H9 (cell line): ENCODE measurements around the gene PHF12. TPM values are rescaled to one million over a fixed set of nuclear protein-coding genes. Genes with fewer than 3 reads are reported as not detected.
A peak's percentile ranks its signal among the peaks of the same experiment; 100 is the strongest.
"Not testable (repeated sequence)": the region's sequence is repeated elsewhere in the genome, so short reads cannot be mapped to it uniquely, and the experiment has no call there.

ENCODE experiments used
- DNase-seq: peaks from one replicate; pipeline ENCODE4 v3.0.0-alpha.2; 2017
- H2AFZ ChIP-seq: one replicate; pipeline ENCODE4 v1.6.1; 2013; ENCODE audit warnings: mild to moderate bottlenecking, low read length, control low read depth, moderate library complexity
- H2AK5ac ChIP-seq: 2 replicates; pipeline ENCODE4 v1.6.1; 2013; ENCODE audit warnings: low read length, control low read depth, mixed read lengths; ENCODE audit not compliant: insufficient read length
- H2BK120ac ChIP-seq: one replicate; pipeline ENCODE4 v1.6.1; 2013; ENCODE audit warnings: low read depth, mild to moderate bottlenecking, low read length, control low read depth, inconsistent platforms; ENCODE audit not compliant: poor library complexity, severe bottlenecking
- H2BK12ac ChIP-seq: 2 replicates; pipeline ENCODE4 v1.6.1; 2013; ENCODE audit warnings: low read length, control low read depth, mixed read lengths, low read depth; ENCODE audit not compliant: insufficient read length
- H2BK15ac ChIP-seq: 2 replicates; pipeline ENCODE4 v1.6.1; 2013; ENCODE audit warnings: low read depth, low read length, control low read depth
- H2BK20ac ChIP-seq: one replicate; pipeline ENCODE4 v1.6.1; 2013; ENCODE audit warnings: low read depth, mild to moderate bottlenecking, low read length, control low read depth, inconsistent platforms; ENCODE audit not compliant: poor library complexity, severe bottlenecking
- H2BK5ac ChIP-seq: 2 replicates; pipeline ENCODE4 v1.6.1; 2013; ENCODE audit warnings: low read length, control low read depth, mixed read lengths; ENCODE audit not compliant: insufficient read length
- H3K14ac ChIP-seq: 2 replicates; pipeline ENCODE4 v1.6.1; 2013; ENCODE audit warnings: low read length, control low read depth; ENCODE audit not compliant: insufficient read depth
- H3K18ac ChIP-seq: 2 replicates; pipeline ENCODE4 v1.6.1; 2013; ENCODE audit warnings: low read depth, mild to moderate bottlenecking, mixed read lengths, low read length, control low read depth; ENCODE audit not compliant: insufficient read length
- H3K23ac ChIP-seq: 2 replicates; pipeline ENCODE4 v1.6.1; 2013; ENCODE audit warnings: low read length, control low read depth, mixed read lengths, low read depth; ENCODE audit not compliant: insufficient read length
- H3K23me2 ChIP-seq: 2 replicates; pipeline ENCODE4 v1.6.1; 2013; ENCODE audit warnings: low read depth, mild to moderate bottlenecking, mixed read lengths, low read length, control low read depth; ENCODE audit not compliant: insufficient read length, poor library complexity, severe bottlenecking
- H3K27ac ChIP-seq: 2 replicates; pipeline ENCODE4 v1.5.1; 2013; ENCODE audit warnings: low read length, control low read depth, mixed read lengths, low read depth; ENCODE audit not compliant: insufficient read length
- H3K27me3 ChIP-seq: 2 replicates; pipeline ENCODE4 v1.6.1; 2013; ENCODE audit warnings: low read length, control low read depth, inconsistent platforms; ENCODE audit not compliant: insufficient read depth
- H3K4ac ChIP-seq: 2 replicates; pipeline ENCODE4 v1.6.1; 2013; ENCODE audit warnings: low read depth, mild to moderate bottlenecking, control low read depth, inconsistent platforms, low read length, moderate library complexity
- H3K4me1 ChIP-seq: 2 replicates; pipeline ENCODE4 v1.6.1; 2013; ENCODE audit warnings: low read length, control low read depth, inconsistent platforms; ENCODE audit not compliant: insufficient read depth
- H3K4me2 ChIP-seq: 2 replicates; pipeline ENCODE4 v1.6.1; 2013; ENCODE audit warnings: low read length, control low read depth, mixed read lengths; ENCODE audit not compliant: insufficient read length, insufficient read depth
- H3K56ac ChIP-seq: 2 replicates; pipeline ENCODE4 v1.6.1; 2013; ENCODE audit warnings: low read depth, mild to moderate bottlenecking, mixed read lengths, low read length, control low read depth; ENCODE audit not compliant: insufficient read length
- H3K79me1 ChIP-seq: 2 replicates; pipeline ENCODE4 v1.6.1; 2013; ENCODE audit warnings: low read depth, mild to moderate bottlenecking, moderate library complexity, low read length, control low read depth, inconsistent platforms; ENCODE audit not compliant: insufficient read depth, poor library complexity, severe bottlenecking
- H3K79me2 ChIP-seq: 2 replicates; pipeline ENCODE4 v1.6.1; 2013; ENCODE audit warnings: low read length, control low read depth, inconsistent platforms; ENCODE audit not compliant: insufficient read depth
- H3K9ac ChIP-seq: 2 replicates; pipeline ENCODE4 v1.6.1; 2013; ENCODE audit warnings: low read length, control low read depth, mixed read lengths; ENCODE audit not compliant: insufficient read length; ENCODE audit errors: extremely low read depth
- H3K9me3 ChIP-seq: one replicate; pipeline ENCODE4 v1.6.1; 2013; ENCODE audit warnings: low read depth, low read length, inconsistent platforms; ENCODE audit not compliant: control insufficient read depth
- H3T11ph ChIP-seq: one replicate; pipeline ENCODE4 v1.6.1; 2013; ENCODE audit warnings: mild to moderate bottlenecking, low read length, control low read depth, inconsistent platforms
- H4K20me1 ChIP-seq: one replicate; pipeline ENCODE4 v1.6.1; 2013; ENCODE audit not compliant: control insufficient read depth, insufficient read length, insufficient read depth
- H4K5ac ChIP-seq: 2 replicates; pipeline ENCODE4 v1.6.1; 2013; ENCODE audit warnings: low read depth, mild to moderate bottlenecking, mixed read lengths, low read length, control low read depth; ENCODE audit not compliant: insufficient read length
- H4K8ac ChIP-seq: replicated peaks from 2 replicates; pipeline ENCODE4 v1.6.1; 2013; ENCODE audit warnings: low read length, control low read depth, mixed read lengths, low read depth; ENCODE audit not compliant: insufficient read length
- H4K91ac ChIP-seq: 2 replicates; pipeline ENCODE4 v1.6.1; 2013; ENCODE audit warnings: low read depth, mild to moderate bottlenecking, moderate library complexity, mixed read lengths, low read length, control low read depth; ENCODE audit not compliant: insufficient read length
- H3K27ac Mint-ChIP-seq, 3 experiments: 2 replicates in 2 of 3; 3 replicates in 1 of 3; pipeline ENCODE4 v1.8.0; 2020 to 2021; ENCODE audit warnings: mixed read lengths in 3 of 3, mild to moderate bottlenecking in 1 of 3, moderate library complexity in 1 of 3
- H3K27me3 Mint-ChIP-seq: 2 replicates; pipeline ENCODE4 v1.8.0; 2021; ENCODE audit warnings: low read depth, mild to moderate bottlenecking, moderate library complexity, mixed read lengths
- H3K36me3 Mint-ChIP-seq, 3 experiments: 2 replicates in 2 of 3; 3 replicates in 1 of 3; pipeline ENCODE4 v1.8.0; 2020 to 2021; ENCODE audit warnings: low read depth in 3 of 3, mixed read lengths in 3 of 3; ENCODE audit not compliant: insufficient read depth in 1 of 3
- H3K4me1 Mint-ChIP-seq, 2 experiments: 2 replicates each; pipeline ENCODE4 v1.8.0; 2020; ENCODE audit warnings: mixed read lengths in 2 of 2
- H3K4me3 Mint-ChIP-seq, 2 experiments: 2 replicates in 1 of 2; 3 replicates in 1 of 2; pipeline ENCODE4 v1.8.0; 2020 to 2021; ENCODE audit warnings: mild to moderate bottlenecking in 2 of 2, mixed read lengths in 2 of 2, moderate library complexity in 1 of 2
- H3K9me3 Mint-ChIP-seq, 2 experiments: 2 replicates in 1 of 2; 3 replicates in 1 of 2; pipeline ENCODE4 v1.8.0; 2020; ENCODE audit warnings: mild to moderate bottlenecking in 2 of 2, mixed read lengths in 2 of 2, moderate library complexity in 1 of 2
- WGBS: extraction: QIAGEN DNeasy Blood & Tissue Kit; methylation state at CpG from one replicate; pipeline ENCODE4 v1.1.7; 2013; ENCODE audit warnings: missing lambda C conversion rate, low lambda C conversion rate, mixed read lengths; ENCODE audit not compliant: insufficient read length; ENCODE audit errors: extremely low coverage; 5-methylcytosine and 5-hydroxymethylcytosine counted together
- total RNA-seq: library from RNA; stranded (reverse); gene quantifications from 2 replicates; pipeline ENCODE4 v1.2.1, GENCODE V29; 2021
- TF ChIP-seq, protein P1 (sequence below): fragments of 200-600 bp; sonication (generic); conservative IDR thresholded peaks from 3 replicates; pipeline ENCODE4 v1.8.0; 2021; ENCODE audit warnings: antibody characterized with exemption, mild to moderate bottlenecking

PHF12 gene
- total RNA-seq, 1 experiment from 2014 or later, result 62.1 TPM

DNA sequence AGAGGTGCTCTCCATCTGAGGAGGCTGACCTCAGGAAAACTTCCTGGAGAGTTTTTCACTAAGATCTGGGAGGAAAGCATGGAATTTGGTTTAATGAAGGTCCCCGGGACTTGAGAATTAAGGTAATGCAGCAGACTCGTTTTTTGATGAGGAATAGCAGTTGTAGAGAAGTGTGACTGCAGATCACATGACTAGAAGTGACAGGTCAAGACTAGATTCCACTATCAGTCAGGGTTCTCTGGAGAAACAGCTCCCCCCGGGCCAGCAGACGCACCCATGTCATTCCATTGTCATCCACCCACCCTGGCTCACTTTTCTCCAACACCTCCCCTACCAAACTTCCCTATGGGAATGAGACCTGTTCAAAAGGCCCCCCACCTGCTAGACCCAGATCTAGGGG lies 46.5 kb downstream of the PHF12 start:
- no peak overlapping the region for H3T11ph ChIP-seq

DNA sequence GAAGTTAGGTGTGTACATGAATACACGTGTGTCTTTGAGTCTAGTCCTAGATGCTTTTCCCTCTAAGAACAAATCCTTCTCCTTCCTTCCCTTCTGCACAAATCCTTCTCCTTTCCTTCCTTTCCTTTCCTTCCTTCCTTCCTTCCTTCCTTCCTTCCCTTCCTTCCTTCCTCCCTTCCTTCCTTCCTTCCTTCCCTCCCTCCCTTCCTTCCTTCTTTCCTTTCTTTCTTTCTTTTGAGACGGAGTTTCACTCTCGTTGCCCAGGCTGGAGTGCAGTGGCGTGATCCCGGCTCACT lies 47.8 kb downstream of the PHF12 start:
- not testable (repeated sequence) for H2BK20ac ChIP-seq, H3K27me3 Mint-ChIP-seq, H3K56ac ChIP-seq, H3K27ac ChIP-seq, H3K18ac ChIP-seq, H4K20me1 ChIP-seq, H2AK5ac ChIP-seq, H3K14ac ChIP-seq, DNase-seq, H2BK5ac ChIP-seq, H3K4ac ChIP-seq, H4K8ac ChIP-seq, H2BK15ac ChIP-seq, H3K4me1 ChIP-seq, H2BK12ac ChIP-seq, H3T11ph ChIP-seq, H3K79me2 ChIP-seq, H2BK120ac ChIP-seq, H2AFZ ChIP-seq, H3K27me3 ChIP-seq, H3K4me2 ChIP-seq, H3K23ac ChIP-seq, H3K9me3 ChIP-seq, H3K9me3 Mint-ChIP-seq, H4K91ac ChIP-seq, H4K5ac ChIP-seq, H3K9ac ChIP-seq, H3K23me2 ChIP-seq, H3K79me1 ChIP-seq
- WGBS, result no CpG with 5 or more reads among the region's 5 CpGs
- Mint-ChIP-seq H3K27ac (peak overlapping the region in 1 of 3 experiments; percentile 42; a peak in 2 of 7 replicates), H3K4me1 (peaks cover 19 to 34% of the 10 kb centered on the region in 2 experiments), H3K4me3 (peak overlapping the region; percentile 52 to 80), H3K36me3 (peaks cover 34 to 60% (median 41%) of the 10 kb centered on the region in 3 experiments)

More for the DNA sequence above, 46.5 kb downstream of the PHF12 start:
- H2BK20ac ChIP-seq, result no peak overlapping the region
- Mint-ChIP-seq H3K4me1 (peaks cover 29 to 44% of the 10 kb centered on the region in 2 experiments), H3K27me3 (peaks cover 3% of the 10 kb centered on the region), H3K4me3 (no peak overlapping the region), H3K36me3 (peaks cover 34 to 64% (median 40%) of the 10 kb centered on the region in 3 experiments), H3K27ac (peak overlapping the region in 1 of 3 experiments; percentile 69; a peak in 3 of 7 replicates), H3K9me3 (peaks cover 0 to 3% of the 10 kb centered on the region in 2 experiments; a peak in 2 of 5 replicates)
- H3K4me1 ChIP-seq, result peaks cover 1% of the 10 kb centered on the region; the same call in 1 of the 2 replicates
- no peak overlapping the region for H2BK5ac ChIP-seq
- H4K91ac ChIP-seq, result no peak overlapping the region
- no peak for DNase-seq
- H3K4ac ChIP-seq, result no peak overlapping the region
- H3K4me2 ChIP-seq, result no peak overlapping the region
- no peaks in the 10 kb centered on the region for H3K79me2 ChIP-seq
- no peak overlapping the region for H3K27ac ChIP-seq
- no peaks in the 10 kb centered on the region for H3K27me3 ChIP-seq
- H4K20me1 ChIP-seq, result no peaks in the 10 kb centered on the region
- no peaks in the 10 kb centered on the region for H3K9me3 ChIP-seq
- no peak overlapping the region for H3K56ac ChIP-seq
- H4K5ac ChIP-seq, result no peak overlapping the region
- no peak overlapping the region for H3K9ac ChIP-seq
- H2BK12ac ChIP-seq, result no peak overlapping the region
- H4K8ac ChIP-seq, result no peak overlapping the region
- H3K79me1 ChIP-seq, result no peaks in the 10 kb centered on the region
- TF ChIP-seq, protein P1, sequence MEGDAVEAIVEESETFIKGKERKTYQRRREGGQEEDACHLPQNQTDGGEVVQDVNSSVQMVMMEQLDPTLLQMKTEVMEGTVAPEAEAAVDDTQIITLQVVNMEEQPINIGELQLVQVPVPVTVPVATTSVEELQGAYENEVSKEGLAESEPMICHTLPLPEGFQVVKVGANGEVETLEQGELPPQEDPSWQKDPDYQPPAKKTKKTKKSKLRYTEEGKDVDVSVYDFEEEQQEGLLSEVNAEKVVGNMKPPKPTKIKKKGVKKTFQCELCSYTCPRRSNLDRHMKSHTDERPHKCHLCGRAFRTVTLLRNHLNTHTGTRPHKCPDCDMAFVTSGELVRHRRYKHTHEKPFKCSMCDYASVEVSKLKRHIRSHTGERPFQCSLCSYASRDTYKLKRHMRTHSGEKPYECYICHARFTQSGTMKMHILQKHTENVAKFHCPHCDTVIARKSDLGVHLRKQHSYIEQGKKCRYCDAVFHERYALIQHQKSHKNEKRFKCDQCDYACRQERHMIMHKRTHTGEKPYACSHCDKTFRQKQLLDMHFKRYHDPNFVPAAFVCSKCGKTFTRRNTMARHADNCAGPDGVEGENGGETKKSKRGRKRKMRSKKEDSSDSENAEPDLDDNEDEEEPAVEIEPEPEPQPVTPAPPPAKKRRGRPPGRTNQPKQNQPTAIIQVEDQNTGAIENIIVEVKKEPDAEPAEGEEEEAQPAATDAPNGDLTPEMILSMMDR, result no peak
- H3K14ac ChIP-seq, result no peak overlapping the region
- no peak overlapping the region for H2AFZ ChIP-seq
- no peak overlapping the region for H2BK120ac ChIP-seq
- WGBS, result no CpG with 5 or more reads among the region's 4 CpGs
- H2BK15ac ChIP-seq, result no peak overlapping the region
- no peaks in the 10 kb centered on the region for H3K23me2 ChIP-seq
- H2AK5ac ChIP-seq, result no peak overlapping the region
- H3K18ac ChIP-seq, result no peak overlapping the region
- no peak overlapping the region for H3K23ac ChIP-seq
